Mucosa of gallbladder (tissue), 1 donor: ENCODE results near the gene CFAP100. TPM values are rescaled to one million over a fixed set of nuclear protein-coding genes. Genes with fewer than 3 reads are reported as not detected.

ENCODE experiments used
- DNase-seq: peaks from one replicate; pipeline ENCODE4 v3.0.0-alpha.2; 2020; ENCODE audit warnings: low spot score
- total RNA-seq: library from RNA; stranded (reverse); gene quantifications from one replicate; pipeline ENCODE4 v1.2.1, GENCODE V29; 2021
- donor health status: DM: no; HTN: no; CAD: no.

Gene CFAP100
- total RNA-seq, 1 donor from 2014 or later, result 0.40 TPM

DNA sequence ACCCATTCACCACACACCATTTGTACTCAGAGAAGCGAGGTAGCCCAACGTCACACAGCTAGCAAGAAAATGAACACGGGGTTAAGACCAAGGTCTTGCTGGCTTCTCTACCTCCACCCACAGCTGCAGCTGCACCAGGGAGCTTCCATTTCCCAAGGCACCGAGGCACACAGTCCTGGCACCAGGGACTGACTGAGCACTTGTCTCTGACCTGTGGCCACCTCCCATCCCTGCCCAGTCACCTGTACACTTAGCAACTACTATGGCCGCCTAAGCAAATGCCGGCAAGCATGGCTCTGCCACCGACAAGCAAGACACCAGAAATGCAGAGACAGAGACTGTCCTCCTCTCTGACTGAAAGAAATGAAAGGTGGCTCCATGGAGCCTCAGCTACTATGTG lies 65.7 kb downstream of the CFAP100 start:
- DNase-seq, result no peak

- DNase-seq, result no peak
Observed at GRCh38 chr3:126461450-126462070, 66.9 kb downstream of the CFAP100 start.

- DNase-seq, result no peak
Observed at GRCh38 chr3:126463521-126463920, 68.8 kb downstream of the CFAP100 start.

GRCh38 chr3:126464093-126464492 lies 69.4 kb downstream of the CFAP100 start:
- DNase-seq, result no peak

DNA sequence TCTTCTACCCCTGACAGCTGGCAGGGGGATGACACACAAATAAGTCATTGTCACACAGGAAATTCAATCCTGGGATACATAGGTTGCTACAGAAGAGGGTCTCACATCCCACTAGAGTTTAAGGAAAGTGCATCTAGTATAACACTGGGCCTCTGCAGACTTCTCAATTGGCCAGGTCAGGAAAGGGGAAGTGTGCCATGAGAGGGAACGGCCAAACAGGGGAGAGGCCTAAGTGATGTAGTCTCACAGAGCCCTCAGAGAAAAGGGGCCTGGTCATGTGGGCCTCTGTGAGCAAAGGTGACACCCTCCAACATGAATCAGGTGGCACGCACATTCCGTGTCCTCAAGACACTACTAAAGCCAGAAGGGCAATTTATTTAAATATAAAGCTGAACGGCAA lies 69.8 kb downstream of the CFAP100 start:
- DNase-seq, result no peak

DNA sequence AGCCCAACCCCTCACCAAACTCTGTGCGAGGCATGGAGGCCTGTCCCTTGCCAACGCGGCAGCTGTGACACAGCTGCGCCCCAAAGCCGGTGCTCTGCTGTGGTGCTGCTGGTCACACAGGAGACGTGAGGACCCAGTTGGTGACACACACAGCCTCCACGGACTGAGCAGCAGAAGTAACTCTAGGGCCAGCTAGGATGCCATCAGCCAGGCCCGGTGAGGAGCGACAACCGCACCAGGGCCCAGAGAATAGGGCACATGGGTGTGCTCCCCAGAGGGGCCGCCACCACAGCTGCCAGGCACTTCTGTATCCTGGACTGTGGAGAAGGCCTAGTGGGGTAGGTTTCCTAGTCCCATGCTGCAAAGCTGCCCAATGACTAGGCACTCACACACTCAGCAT lies 70.3 kb downstream of the CFAP100 start:
- no peak for DNase-seq

DNA sequence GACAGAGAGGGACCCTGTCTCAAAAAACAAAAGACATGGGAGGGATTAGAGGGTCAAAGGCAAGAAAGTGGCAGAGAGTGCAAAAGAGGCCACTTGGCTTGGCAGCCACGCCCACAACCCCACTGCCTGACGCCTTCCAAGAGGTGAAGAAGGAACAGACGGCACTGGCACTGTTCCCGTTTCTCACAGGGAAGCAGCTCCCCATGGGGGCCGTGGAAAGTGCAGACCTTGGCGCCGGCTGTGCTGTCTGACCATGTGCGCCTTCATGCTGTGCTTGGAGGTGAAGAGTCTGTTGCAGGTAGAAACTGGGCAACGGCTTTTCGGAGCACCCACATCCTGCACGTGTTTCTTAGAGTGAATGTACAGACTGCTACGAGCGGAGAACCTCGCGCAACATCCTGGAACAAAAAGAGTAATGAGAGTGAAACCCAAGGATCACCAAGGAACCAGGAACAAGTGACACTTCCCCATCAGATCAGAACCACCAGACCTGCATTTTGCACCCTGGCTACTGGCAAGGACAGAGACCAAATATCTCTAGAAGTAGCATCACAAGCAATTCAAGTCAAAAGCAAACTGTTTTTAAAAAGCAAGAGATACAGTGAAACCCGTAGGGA lies 71.3 kb downstream of the CFAP100 start:
- DNase-seq, result no peak

- no peak for DNase-seq
Observed at GRCh38 chr3:126466886-126467610, 72.3 kb downstream of the CFAP100 start.

- DNase-seq, result no peak
Observed at GRCh38 chr3:126467611-126467955, 72.9 kb downstream of the CFAP100 start.

DNA sequence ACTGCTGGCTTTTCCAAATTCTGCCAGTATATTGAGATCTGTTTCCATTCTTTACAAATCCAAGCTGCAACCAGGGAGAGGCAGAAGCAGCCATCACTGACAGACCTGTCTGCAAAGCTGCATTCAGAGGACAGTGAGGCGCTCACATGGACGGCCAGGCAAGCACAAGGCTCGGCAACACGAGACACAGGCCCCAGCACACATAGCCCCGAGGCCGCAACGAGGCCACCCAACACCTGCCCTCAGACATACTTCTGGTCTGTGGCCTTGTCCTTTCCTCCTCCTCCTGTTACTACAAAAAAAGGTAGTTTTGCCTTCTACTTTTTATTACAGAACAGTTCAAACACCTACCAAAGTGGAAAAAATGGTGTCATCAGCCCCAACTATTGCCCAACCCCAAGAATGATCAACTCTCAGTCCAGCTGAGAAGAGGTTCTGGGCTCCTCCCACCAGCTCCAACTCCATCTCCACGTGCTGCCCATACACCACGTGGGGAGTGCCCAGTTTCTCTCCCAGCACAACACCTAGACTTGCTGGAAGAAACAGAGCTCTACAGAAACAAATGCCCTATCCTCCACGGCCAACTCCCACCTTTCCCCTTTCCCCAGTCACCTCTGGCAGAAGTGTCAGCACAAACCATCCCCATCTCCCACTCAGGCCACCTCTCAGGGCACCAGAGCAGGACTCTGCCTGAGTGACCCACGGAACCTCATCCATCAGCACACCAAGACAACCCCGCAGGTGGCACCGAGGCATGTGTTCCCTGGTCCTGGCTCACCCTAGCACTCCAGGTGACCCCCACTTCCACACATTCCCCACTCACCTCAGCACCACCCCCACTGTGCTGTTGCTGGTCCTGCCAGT lies 73.6 kb downstream of the CFAP100 start:
- no peak for DNase-seq

- DNase-seq, result no peak
Observed at GRCh38 chr3:126469479-126469878, 74.8 kb downstream of the CFAP100 start.

DNA sequence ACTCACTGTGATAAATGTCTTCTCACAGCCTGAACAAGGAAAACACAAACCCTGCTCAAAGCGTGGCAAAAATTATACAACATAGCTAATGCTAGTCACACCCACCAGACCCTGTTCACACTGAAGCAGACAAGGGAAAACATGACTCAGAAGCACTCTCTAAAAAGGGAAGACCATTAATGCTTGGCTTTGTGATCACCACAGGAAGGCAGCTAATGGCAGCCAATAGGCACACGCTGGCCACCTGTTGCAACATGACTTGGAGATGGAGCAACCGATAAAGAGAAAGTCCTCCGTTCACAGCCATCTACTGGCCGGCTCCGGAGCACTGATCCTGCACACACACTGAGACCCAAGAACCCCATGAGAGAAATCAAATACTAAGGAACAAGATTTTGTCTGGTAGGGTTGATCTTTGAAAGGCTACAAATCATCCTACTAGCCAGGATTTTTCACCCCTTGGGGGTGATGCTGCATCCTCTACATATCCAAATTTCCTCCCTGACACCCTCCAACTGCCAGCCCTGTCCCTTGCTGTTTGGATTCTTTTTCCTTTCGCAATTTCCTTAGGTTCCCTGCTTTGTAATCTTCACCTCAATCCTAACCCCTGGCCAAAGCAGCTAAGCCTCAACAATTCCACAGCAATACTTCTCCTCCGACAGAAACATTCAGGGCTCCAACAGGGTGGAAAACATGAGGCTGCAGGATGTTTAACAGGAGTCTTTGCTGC lies 77.7 kb downstream of the CFAP100 start:
- DNase-seq, result peak; percentile 45

DNA sequence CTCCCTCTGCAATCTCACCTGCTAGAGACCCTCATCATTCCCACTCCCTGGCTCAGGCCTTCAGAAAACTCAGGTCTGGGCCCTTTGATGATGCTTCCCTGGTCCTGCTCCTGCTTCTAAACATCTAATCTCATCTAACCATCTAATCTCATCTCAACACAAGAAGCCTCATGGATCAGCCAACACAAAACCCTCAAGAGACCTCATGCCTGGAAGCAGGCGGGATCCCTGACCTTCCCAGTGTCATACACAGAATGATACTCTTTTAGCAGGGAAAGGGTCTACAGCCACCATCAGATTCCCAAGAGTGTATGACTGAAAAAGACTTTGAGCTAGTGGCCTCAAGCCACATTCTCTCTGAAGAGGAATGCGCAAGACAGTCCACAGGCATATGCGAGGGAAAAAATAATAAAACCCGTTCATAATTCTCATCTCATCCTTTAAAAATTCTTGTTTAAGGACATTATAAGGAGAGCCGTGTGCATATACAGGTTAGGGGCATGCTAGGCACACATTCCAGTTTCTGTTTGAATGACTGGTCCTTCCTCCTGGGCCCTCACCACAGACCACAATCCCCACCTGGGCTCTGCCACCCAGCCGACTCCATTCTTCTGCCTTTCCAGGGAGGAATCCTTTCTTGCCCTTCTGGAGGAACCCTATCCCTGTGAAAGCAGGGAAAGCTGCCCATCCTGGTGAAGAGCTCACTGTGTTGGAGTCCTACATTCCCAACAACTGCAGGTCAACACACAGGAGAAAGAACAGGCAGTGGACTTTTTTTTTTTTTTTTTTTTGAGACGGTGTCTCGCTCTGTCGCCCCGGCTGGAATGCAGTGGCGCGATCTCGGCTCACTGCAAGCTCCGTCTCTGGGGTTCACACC lies 78.8 kb downstream of the CFAP100 start:
- DNase-seq, result no peak

- DNase-seq, result peak; percentile 23
Observed at GRCh38 chr3:126474498-126475412, 80.0 kb downstream of the CFAP100 start.

GRCh38 chr3:126475413-126476114 lies 80.9 kb downstream of the CFAP100 start, which contains the start of gene ZXDC:
TSS of gene ZXDC (minus strand) at chr3:126475891. CDS start at chr3:126475865, 26 bp downstream.
- DNase-seq, result peak; percentile 96

GRCh38 chr3:126476166-126477060 lies 81.7 kb downstream of the CFAP100 start:
- peak; percentile 44 for DNase-seq

GRCh38 chr3:126477061-126477380 lies 82.3 kb downstream of the CFAP100 start:
- DNase-seq, result no peak
